Fibroblast of the aortic adventitia (primary cell): ENCODE measurements around the gene BTC. TPM values are rescaled to one million over a fixed set of nuclear protein-coding genes. Genes with fewer than 3 reads are reported as not detected.
A peak's percentile ranks its signal among the peaks of the same experiment; 100 is the strongest.
"Not testable (repeated sequence)": the region's sequence is repeated elsewhere in the genome, so short reads cannot be mapped to it uniquely, and the experiment has no call there.

Experiments used
- DNase-seq: peaks from one replicate; pipeline ENCODE4 v3.0.0-alpha.2; 2010; ENCODE audit warnings: low read depth
- H3K4me3 ChIP-seq: 2 replicates; pipeline ENCODE4 v1.5.1; 2011; ENCODE audit warnings: low read depth, mild to moderate bottlenecking, control low read depth, low read length, moderate library complexity
- CTCF ChIP-seq: IDR thresholded peaks from 2 replicates; pipeline ENCODE4 v1.5.1; 2011; ENCODE audit warnings: mild to moderate bottlenecking, low read length, control low read depth, inconsistent platforms; ENCODE audit not compliant: insufficient read depth
- total RNA-seq: library from RNA; depleted of rRNA; stranded (reverse); fragments of >200 nt; gene quantifications from 2 replicates; pipeline ENCODE4 v1.2.3, GENCODE V29; 2012; ENCODE audit warnings: low replicate concordance

The BTC gene
- total RNA-seq, 1 donor, result 0.81 TPM

- no peak for TF ChIP-seq CTCF
- DNase-seq, result no peak
- H3K4me3 ChIP-seq, result no peak overlapping the region
Measured at GRCh38 chr4:74821541-74821940, 27.2 kb upstream of the BTC start.

- no peak overlapping the region for H3K4me3 ChIP-seq
- no peak for TF ChIP-seq CTCF
- no peak for DNase-seq
Measured at GRCh38 chr4:74814052-74814451, 19.7 kb upstream of the BTC start.

DNA sequence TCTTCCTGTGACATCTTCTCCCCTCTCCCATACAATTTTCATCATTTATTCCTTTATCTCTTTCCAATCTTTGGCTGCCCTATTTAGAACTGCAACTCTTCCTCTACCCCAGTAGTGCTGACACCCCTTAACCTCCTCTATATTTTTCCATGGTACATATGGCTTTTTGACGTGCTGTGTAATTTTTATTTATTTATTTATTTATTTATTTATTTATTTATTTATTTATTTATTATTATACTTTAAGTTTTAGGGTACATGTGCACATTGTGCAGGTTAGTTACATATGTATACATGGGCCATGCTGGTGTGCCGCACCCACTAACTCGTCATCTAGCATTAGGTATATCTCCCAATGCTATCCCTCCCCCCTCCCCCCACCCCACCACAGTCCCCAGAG is 17.7 kb upstream of the BTC start:
- DNase-seq, H3K4me3 ChIP-seq: not testable (repeated sequence)

GRCh38 chr4:74805601-74806000 is 11.3 kb upstream of the BTC start:
- no peak for TF ChIP-seq CTCF
- DNase-seq, result peak; percentile 58
- no peak overlapping the region for H3K4me3 ChIP-seq

GRCh38 chr4:74800310-74800709 is 6.0 kb upstream of the BTC start:
- DNase-seq, result no peak
- no peak for TF ChIP-seq CTCF
- H3K4me3 ChIP-seq, result no peak overlapping the region

- no peak overlapping the region for H3K4me3 ChIP-seq
- no peak for DNase-seq
- no peak for TF ChIP-seq CTCF
Measured at GRCh38 chr4:74796631-74797030, 2.3 kb upstream of the BTC start.

DNA sequence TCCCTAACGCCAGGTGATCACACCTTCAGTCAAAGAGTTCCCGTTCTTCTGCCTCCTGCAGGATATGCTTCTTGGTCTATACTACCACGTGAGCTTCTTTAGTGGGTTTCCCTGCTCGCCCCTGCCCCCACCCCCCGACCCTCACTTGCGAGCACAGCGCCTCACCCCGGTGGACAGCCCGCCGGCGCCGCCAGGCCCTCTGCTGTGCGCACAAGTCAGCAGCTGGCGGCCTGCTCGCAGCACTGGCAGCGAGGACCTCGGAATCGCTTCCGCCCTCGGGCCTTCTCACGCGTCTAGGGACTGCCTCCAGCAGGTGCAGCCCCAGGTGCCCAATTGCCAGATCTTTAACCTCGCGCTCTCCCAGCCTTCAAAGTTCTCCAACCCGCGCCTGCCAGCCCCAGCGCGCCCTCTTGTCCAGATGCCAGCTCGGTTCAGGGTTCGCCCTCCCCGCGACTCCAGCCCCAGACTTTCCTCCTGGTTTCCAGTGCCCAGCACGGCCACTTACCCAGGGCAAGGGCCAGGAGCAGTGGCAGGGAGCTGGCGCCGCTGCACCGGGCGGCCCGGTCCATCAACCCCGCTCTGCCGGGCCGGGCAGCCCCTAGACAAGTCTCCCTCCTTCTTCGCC is 454 bp downstream of the BTC start:
- peak overlapping the region; percentile 65 for H3K4me3 ChIP-seq
- peak; percentile 5 for TF ChIP-seq CTCF
- DNase-seq, result peak; percentile 11
